BE2C (cell line): ENCODE data around the gene HCFC1.

Source experiments
- DNase-seq: peaks from one replicate; pipeline ENCODE4 v3.0.0-alpha.2; 2020
- H3K27me3 ChIP-seq: fragments of 250-450 bp; sonication (Bioruptor Pico); 2 replicates; pipeline ENCODE4 v1.5.1; 2020; ENCODE audit warnings: mild to moderate bottlenecking
- H3K36me3 ChIP-seq: fragments of 250-450 bp; sonication (Bioruptor Pico); 2 replicates; pipeline ENCODE4 v1.5.1; 2020; ENCODE audit warnings: mild to moderate bottlenecking
- H3K4me1 ChIP-seq: fragments of 250-450 bp; sonication (Bioruptor Pico); 2 replicates; pipeline ENCODE4 v1.5.1; 2020
- H3K4me3 ChIP-seq: 2 replicates; pipeline ENCODE4 v1.5.1; 2011; ENCODE audit warnings: low read depth, low read length
- H3K9me3 ChIP-seq: fragments of 250-450 bp; sonication (Bioruptor Pico); 2 replicates; pipeline ENCODE4 v1.5.1; 2020
- TF ChIP-seq, protein P1 (sequence below): IDR thresholded peaks from 2 replicates; pipeline ENCODE4 v1.5.1; 2012; ENCODE audit warnings: mild to moderate bottlenecking, low read depth, low read length

Gene HCFC1

DNA sequence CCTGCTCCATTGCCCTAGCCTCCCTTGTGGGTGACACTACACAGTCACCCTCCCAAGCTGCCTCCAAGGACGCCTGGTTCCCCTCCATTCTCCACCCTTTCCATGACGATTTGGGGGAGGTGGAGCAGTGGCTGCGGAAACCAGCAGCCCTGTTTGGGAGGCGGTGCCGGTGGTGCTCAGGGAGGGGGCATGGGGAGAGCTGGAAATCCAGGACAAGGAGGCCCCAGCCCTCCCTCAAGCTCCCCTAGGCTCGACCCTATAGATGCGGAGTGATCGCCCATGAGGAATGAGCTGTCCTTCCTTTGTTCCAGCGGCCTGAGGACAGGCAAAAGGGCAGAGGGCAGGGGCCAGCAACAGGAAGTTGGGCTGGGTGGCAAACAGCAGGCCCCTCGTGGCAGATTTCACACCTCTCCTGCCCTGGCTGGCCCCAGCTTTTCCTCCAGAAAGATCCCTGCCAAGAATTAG, 23.6 kb downstream of the HCFC1 start:
- TF ChIP-seq, protein P1, sequence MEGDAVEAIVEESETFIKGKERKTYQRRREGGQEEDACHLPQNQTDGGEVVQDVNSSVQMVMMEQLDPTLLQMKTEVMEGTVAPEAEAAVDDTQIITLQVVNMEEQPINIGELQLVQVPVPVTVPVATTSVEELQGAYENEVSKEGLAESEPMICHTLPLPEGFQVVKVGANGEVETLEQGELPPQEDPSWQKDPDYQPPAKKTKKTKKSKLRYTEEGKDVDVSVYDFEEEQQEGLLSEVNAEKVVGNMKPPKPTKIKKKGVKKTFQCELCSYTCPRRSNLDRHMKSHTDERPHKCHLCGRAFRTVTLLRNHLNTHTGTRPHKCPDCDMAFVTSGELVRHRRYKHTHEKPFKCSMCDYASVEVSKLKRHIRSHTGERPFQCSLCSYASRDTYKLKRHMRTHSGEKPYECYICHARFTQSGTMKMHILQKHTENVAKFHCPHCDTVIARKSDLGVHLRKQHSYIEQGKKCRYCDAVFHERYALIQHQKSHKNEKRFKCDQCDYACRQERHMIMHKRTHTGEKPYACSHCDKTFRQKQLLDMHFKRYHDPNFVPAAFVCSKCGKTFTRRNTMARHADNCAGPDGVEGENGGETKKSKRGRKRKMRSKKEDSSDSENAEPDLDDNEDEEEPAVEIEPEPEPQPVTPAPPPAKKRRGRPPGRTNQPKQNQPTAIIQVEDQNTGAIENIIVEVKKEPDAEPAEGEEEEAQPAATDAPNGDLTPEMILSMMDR = no peak
- H3K9me3 ChIP-seq = no peaks in the 10 kb centered on the region
- peaks cover 3% of the 10 kb centered on the region for H3K4me1 ChIP-seq
- peaks cover 43% of the 10 kb centered on the region for H3K36me3 ChIP-seq
- no peaks in the 10 kb centered on the region for H3K27me3 ChIP-seq
- DNase-seq = no peak
- no peak overlapping the region for H3K4me3 ChIP-seq

DNA sequence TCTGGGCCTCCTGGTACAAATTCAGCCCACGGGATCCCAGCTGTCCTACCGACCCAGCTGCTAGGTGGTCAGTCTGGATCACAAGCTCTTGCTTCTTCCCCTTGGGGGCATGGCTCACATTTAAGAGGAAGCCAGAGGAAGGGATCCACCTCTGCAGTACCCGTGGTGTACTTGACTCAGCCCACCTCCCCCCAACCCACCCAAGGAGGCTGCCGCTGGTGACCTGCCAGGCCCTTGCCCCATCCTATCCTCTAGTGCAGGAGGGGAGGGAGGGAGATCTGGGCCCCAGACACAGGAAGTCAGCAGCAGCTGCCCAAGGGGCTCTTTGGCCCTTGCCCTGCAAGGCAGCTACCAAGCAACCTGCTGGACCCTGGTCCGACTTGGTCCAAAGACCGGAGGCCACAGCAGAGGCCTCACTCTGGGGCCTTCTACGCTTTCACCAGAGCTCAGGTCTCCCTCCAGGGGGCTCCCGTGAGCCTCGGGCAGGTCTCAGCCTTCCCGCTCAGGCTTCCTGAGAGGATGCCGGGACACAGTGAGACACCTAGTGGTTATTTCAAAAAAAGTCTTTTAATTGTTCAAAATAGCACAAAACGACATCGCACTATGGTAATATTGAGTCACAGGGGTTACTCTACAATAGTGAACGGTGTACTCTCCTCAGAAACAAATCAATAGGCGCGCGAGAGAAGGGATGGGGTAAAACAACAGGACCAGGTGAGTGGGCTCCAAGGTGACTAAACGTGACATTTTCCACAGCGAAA, 24.4 kb downstream of the HCFC1 start:
- H3K36me3 ChIP-seq = peaks cover 34% of the 10 kb centered on the region
- TF ChIP-seq, protein P1 = peak; percentile 86
- no peak overlapping the region for H3K4me3 ChIP-seq
- no peaks in the 10 kb centered on the region; the same call in 1 of the 2 replicates for H3K4me1 ChIP-seq
- H3K27me3 ChIP-seq = no peaks in the 10 kb centered on the region
- DNase-seq = peak; percentile 86
- no peaks in the 10 kb centered on the region for H3K9me3 ChIP-seq

DNA sequence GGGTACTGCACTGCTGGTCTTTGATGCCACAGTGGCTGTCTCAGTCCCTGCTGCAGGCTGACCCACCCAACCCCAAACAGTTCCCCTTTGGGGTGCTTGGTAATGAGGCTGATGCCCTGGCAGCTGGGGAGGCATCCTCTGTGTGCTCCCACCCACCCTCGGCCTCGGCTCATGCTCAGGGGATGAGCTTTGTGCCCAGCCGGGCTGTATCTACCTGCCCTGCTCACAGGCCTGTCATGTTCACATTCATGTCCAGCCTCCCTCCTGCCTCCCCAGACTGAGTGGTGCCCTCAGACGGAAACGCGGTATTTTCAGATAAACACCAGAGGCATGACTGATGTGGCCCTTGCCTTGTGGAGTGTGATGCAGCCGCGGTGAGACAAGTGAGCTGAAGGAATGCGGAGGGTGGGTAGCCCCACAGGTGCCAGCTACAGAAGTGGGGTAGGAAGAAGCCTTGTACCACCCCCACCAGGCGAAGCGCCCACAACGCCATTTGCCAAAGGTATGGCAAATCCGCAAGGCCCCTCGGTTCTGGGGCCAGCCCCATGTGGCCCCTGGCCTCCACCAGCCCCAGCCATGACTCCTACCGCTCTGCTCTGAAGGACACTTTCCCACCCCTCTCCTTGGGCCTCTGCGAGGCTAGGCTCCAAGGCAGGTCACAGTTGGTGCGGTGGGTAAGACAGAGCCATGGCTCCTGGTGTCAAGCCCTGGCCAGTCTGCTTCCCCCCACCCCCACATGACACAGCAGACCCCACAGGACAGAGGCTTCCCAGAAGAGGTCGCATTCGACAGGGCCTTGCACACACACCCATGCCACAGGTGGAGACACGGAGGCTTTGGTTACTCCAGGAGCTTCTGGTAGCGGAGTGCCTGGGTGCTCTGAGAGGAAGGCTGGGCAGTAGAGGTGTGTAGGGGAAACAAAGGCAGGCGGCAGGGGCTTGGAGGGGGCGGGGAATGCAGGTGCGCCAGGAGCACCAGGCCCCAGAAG, 25.4 kb downstream of the HCFC1 start:
- Histone ChIP-seq H3K36me3 (peaks cover 25% of the 10 kb centered on the region), H3K9me3 (no peaks in the 10 kb centered on the region), H3K4me3 (no peak overlapping the region), H3K27me3 (no peaks in the 10 kb centered on the region), H3K4me1 (no peaks in the 10 kb centered on the region; the same call in 1 of the 2 replicates)
- DNase-seq = no peak
- TF ChIP-seq, protein P1 = no peak

DNA sequence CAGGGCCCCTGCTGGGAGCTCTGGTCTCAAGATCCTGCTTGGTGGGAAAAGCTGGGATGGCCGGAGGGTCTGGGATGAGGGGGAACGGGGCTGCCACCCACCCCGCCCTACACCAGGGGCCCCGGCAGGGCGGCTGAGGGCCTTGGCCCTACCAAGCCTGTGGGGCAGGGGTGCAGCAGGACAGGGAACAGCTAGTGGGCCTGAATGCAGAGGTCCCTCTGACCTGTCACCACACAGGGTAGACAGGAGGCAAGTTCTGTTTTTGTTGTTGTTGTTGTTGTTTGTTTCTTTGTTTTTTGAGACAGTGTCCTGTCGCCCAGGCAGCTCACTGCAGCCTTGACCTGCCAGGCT, 26.8 kb downstream of the HCFC1 start:
- no peak for DNase-seq
- no peaks in the 10 kb centered on the region for H3K27me3 ChIP-seq
- no peak overlapping the region; the same call in 1 of the 2 replicates for H3K4me3 ChIP-seq
- TF ChIP-seq, protein P1 = no peak
- H3K4me1 ChIP-seq = no peaks in the 10 kb centered on the region; the same call in 1 of the 2 replicates
- peaks cover 10% of the 10 kb centered on the region for H3K36me3 ChIP-seq
- no peaks in the 10 kb centered on the region for H3K9me3 ChIP-seq

DNA sequence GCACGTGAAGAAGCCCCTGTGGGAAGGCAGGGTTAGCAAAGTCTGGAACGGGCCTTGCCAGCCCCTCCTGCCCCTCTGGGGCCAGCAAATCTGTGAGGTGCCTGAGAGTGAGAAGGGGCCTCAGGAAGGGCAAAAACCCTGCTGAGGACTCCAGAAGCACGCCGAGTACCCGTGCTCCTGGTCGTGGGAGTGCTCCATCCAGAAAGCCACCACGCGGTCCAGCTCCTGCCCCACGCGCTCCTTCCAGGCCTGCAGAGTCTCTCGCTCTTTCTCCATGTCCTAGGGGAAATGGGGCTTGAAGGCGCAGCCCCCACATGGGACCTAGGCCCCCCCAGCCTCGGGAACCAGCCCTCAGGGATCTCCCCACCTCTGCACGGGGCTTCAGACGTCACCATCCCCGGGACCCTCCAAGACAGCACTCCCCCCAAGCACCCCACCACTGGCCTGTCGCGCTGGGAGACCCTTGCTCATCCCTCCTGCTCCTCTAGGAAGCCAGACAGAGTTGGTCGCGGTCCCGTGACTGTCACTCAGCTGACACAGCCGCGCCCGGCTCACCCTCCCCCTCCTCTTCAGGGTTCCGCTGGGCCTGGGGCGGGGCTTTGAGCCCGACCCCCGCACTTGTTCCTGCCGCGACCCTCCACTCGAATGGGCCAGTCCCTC, 27.3 kb downstream of the HCFC1 start, which contains the start of gene RENBP:
RENBP (minus strand) TSS at position 504 of the 660 bp plus-strand sequence; CDS start at position 471, 33 bp downstream.
- DNase-seq = peak; percentile 70

More for the DNA sequence above, 27.3 kb downstream of the HCFC1 start, which contains the start of gene RENBP:
- no peaks in the 10 kb centered on the region for H3K4me1 ChIP-seq
- H3K36me3 ChIP-seq = peaks cover 5% of the 10 kb centered on the region
- no peaks in the 10 kb centered on the region for H3K27me3 ChIP-seq
- TF ChIP-seq, protein P1 = no peak
- H3K4me3 ChIP-seq = peak within 1 kb of the TSS; percentile 47
- H3K9me3 ChIP-seq = no peaks in the 10 kb centered on the region
